ENCODE data around the gene ABCC11. TPM values are rescaled to one million over a fixed set of nuclear protein-coding genes. Genes with fewer than 3 reads are reported as not detected.

The ABCC11 gene
- total and polyA plus RNA-seq, 2 of the 13 experiments (the other 11 are each of a cell fraction or from before 2014, with no cell fraction given): 1.0 to 1.4 TPM

DNA sequence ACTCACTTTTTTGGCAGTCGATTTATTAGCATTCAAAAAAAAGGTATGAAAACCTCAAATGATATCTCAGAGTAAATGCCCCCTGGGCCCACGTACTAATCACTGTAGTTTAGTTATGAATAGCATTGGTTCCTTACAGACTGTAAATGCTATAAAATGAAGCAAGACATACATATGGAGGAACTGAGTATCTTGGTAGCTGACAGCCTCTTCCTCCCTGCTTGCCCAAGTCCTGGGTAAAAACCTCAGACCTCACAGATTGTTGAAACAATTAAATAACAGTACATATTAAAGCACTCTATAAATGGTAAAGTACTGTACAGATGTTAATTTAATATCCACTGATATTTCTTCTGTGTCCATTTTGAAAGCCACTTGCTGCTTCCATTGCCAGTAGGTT lies 33.2 kb upstream of the ABCC11 start:
- 94% methylated on average over 2 of the region's 2 CpGs for WGBS (ENCODE audit: low lambda C conversion rate)
- Histone ChIP-seq H3K9me3 (ENCODE audit: low read length) (no peaks in the 10 kb centered on the region), H3K4me3 (replicated peaks in 1 of 3; ENCODE audit: insufficient read depth in 1 of 3, low read depth in 2 of 3, low read length in 3 of 3) (no peak overlapping the region), H3K27ac (ENCODE audit: extremely low read length, insufficient read depth, low read length) (no peak overlapping the region), H4K20me1 (ENCODE audit: insufficient read depth, low read length) (no peaks in the 10 kb centered on the region), H3K4me2 (ENCODE audit: low read depth, low read length) (no peak overlapping the region), H2AFZ (ENCODE audit: low read length) (no peak overlapping the region), H3K4me1 (ENCODE audit: insufficient read depth, low read length) (peaks cover 10% of the 10 kb centered on the region), H3K27me3 (ENCODE audit: control insufficient read depth in 1 of 2, insufficient read depth in 2 of 2, low read length in 2 of 2) (no peaks in the 10 kb centered on the region), H3K9ac (ENCODE audit: insufficient read depth, low read depth, low read length) (no peak overlapping the region), H3K79me2 (ENCODE audit: insufficient read depth, low read length) (no peaks in the 10 kb centered on the region), H3K36me3 (replicated peaks in 1 of 2; ENCODE audit: control insufficient read depth in 1 of 2, insufficient read depth in 2 of 2, low read length in 2 of 2) (peaks cover 4 to 48% of the 10 kb centered on the region in 2 experiments)
- DNase-seq (ENCODE audit: low spot score) (no peak), ATAC-seq (no peak), FAIRE-seq (no peak)
- CTCF ChIA-PET (ENCODE audit: low intra/inter-chr PET ratio, low total read pairs): no interaction called here
- POLR2A ChIA-PET: no interaction called here
- in situ Hi-C loops (cut with HindIII; ENCODE audit: extremely low pct_ligation_motif_present, low pct_unique_long_range_greater_than_20kb) (no loop called here), intact Hi-C loops (cut with micrococcal nuclease; ENCODE audit: unreplicated experiment) (no loop called here)
- no TSS peak for BruUV-seq (replicated peaks)
- TF ChIP-seq, protein P1, sequence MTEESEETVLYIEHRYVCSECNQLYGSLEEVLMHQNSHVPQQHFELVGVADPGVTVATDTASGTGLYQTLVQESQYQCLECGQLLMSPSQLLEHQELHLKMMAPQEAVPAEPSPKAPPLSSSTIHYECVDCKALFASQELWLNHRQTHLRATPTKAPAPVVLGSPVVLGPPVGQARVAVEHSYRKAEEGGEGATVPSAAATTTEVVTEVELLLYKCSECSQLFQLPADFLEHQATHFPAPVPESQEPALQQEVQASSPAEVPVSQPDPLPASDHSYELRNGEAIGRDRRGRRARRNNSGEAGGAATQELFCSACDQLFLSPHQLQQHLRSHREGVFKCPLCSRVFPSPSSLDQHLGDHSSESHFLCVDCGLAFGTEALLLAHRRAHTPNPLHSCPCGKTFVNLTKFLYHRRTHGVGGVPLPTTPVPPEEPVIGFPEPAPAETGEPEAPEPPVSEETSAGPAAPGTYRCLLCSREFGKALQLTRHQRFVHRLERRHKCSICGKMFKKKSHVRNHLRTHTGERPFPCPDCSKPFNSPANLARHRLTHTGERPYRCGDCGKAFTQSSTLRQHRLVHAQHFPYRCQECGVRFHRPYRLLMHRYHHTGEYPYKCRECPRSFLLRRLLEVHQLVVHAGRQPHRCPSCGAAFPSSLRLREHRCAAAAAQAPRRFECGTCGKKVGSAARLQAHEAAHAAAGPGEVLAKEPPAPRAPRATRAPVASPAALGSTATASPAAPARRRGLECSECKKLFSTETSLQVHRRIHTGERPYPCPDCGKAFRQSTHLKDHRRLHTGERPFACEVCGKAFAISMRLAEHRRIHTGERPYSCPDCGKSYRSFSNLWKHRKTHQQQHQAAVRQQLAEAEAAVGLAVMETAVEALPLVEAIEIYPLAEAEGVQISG (CRISPR knock-in tag; IDR thresholded peaks at IDR 0.05): no peak
- no peak for TF ChIP-seq ZNF605 (CRISPR knock-in tag; IDR thresholded peaks at IDR 0.05)
- no peak for TF ChIP-seq ESRRA (CRISPR knock-in tag; IDR thresholded peaks at IDR 0.05; ENCODE audit: low read depth)
- TF ChIP-seq ZNF414 (CRISPR knock-in tag; IDR thresholded peaks at IDR 0.05): no peak
- TF ChIP-seq JUND (CRISPR knock-in tag; IDR thresholded peaks at IDR 0.05): no peak
- TF ChIP-seq SATB2 (CRISPR knock-in tag; IDR thresholded peaks at IDR 0.05): no peak
- no peak for TF ChIP-seq HOXA7 (CRISPR knock-in tag; IDR thresholded peaks at IDR 0.05)
- no peak for TF ChIP-seq PHF20 (CRISPR knock-in tag; IDR thresholded peaks at IDR 0.05)
- no peak for TF ChIP-seq THAP9 (CRISPR knock-in tag; IDR thresholded peaks at IDR 0.05; ENCODE audit: borderline replicate concordance)
- no peak for TF ChIP-seq ZNF256 (CRISPR knock-in tag; conservative IDR thresholded peaks at IDR 0.05)
- no peak for TF ChIP-seq DRAP1 (CRISPR knock-in tag; IDR thresholded peaks at IDR 0.05)
- TF ChIP-seq CENPBD1 (CRISPR knock-in tag; IDR thresholded peaks at IDR 0.05; ENCODE audit: borderline replicate concordance, low read depth): no peak
- TF ChIP-seq ATF5 (CRISPR knock-in tag; IDR thresholded peaks at IDR 0.05; ENCODE audit: low read depth): no peak
- TF ChIP-seq ZNF737 (CRISPR knock-in tag; IDR thresholded peaks at IDR 0.05; ENCODE audit: borderline replicate concordance): no peak
- TF ChIP-seq NFE2L2 (IDR thresholded peaks at IDR 0.05; ENCODE audit: low read length): no peak
- no peak for TF ChIP-seq MBD4 (IDR thresholded peaks at IDR 0.05; ENCODE audit: borderline replicate concordance, low read length)

Data from HepG2 (cell line).